Activated naive CD4-positive, alpha-beta T cell treated with anti-CD3 and anti-CD28 coated beads, Interleukin-2, amount 50 U/mL, for 24 hours (primary cell): Measurements from ENCODE around the gene RNF220.
"Not testable (repeated sequence)": the region's sequence is repeated elsewhere in the genome, so short reads cannot be mapped to it uniquely, and the experiment has no call there.

Experiments
- H3K27ac Mint-ChIP-seq: one replicate; pipeline ENCODE4 v1.8.0; 2021; ENCODE audit warnings: mild to moderate bottlenecking, mixed read lengths
- H3K27me3 Mint-ChIP-seq: one replicate; pipeline ENCODE4 v1.8.0; 2021; ENCODE audit warnings: mixed read lengths
- H3K36me3 Mint-ChIP-seq: one replicate; pipeline ENCODE4 v1.8.0; 2021; ENCODE audit warnings: mixed read lengths
- H3K4me1 Mint-ChIP-seq: one replicate; pipeline ENCODE4 v1.8.0; 2021; ENCODE audit warnings: mixed read lengths
- H3K4me3 Mint-ChIP-seq: one replicate; pipeline ENCODE4 v1.8.0; 2021; ENCODE audit warnings: mild to moderate bottlenecking, mixed read lengths
- H3K9me3 Mint-ChIP-seq: one replicate; pipeline ENCODE4 v1.8.0; 2021; ENCODE audit warnings: mixed read lengths

RNF220 gene

GRCh38 chr1:44557778-44558177, 152.7 kb downstream of the RNF220 start:
- H3K4me1 Mint-ChIP-seq: no peaks in the 10 kb centered on the region
- H3K27ac Mint-ChIP-seq: no peak overlapping the region

GRCh38 chr1:44558883-44559282, 153.8 kb downstream of the RNF220 start:
- no peaks in the 10 kb centered on the region for H3K27me3 Mint-ChIP-seq
- no peaks in the 10 kb centered on the region for H3K9me3 Mint-ChIP-seq
- H3K36me3 Mint-ChIP-seq: no peaks in the 10 kb centered on the region
- H3K4me3 Mint-ChIP-seq: no peak overlapping the region
- H3K4me1 Mint-ChIP-seq: no peaks in the 10 kb centered on the region
- H3K27ac Mint-ChIP-seq: no peak overlapping the region

More at GRCh38 chr1:44557778-44558177, 152.7 kb downstream of the RNF220 start:
- Mint-ChIP-seq H3K9me3 (no peaks in the 10 kb centered on the region), H3K36me3 (no peaks in the 10 kb centered on the region), H3K27me3 (peaks cover 1% of the 10 kb centered on the region), H3K4me3 (no peak overlapping the region)

- no peaks in the 10 kb centered on the region for H3K4me1 Mint-ChIP-seq
- H3K27me3 Mint-ChIP-seq: no peaks in the 10 kb centered on the region
- H3K4me3 Mint-ChIP-seq: no peak overlapping the region
- no peaks in the 10 kb centered on the region for H3K36me3 Mint-ChIP-seq
- H3K9me3 Mint-ChIP-seq: no peaks in the 10 kb centered on the region
- no peak overlapping the region for H3K27ac Mint-ChIP-seq
Observed at GRCh38 chr1:44559330-44559729, 154.3 kb downstream of the RNF220 start.

- Mint-ChIP-seq H3K27ac (no peak overlapping the region), H3K36me3 (no peaks in the 10 kb centered on the region), H3K9me3 (no peaks in the 10 kb centered on the region)
Observed at GRCh38 chr1:44559913-44560312, 154.9 kb downstream of the RNF220 start.

GRCh38 chr1:44560696-44561095, 155.6 kb downstream of the RNF220 start:
- H3K4me3 Mint-ChIP-seq: not testable (repeated sequence)

More at GRCh38 chr1:44559913-44560312, 154.9 kb downstream of the RNF220 start:
- Mint-ChIP-seq H3K4me3 (no peak overlapping the region), H3K27me3 (no peaks in the 10 kb centered on the region), H3K4me1 (no peaks in the 10 kb centered on the region)

GRCh38 chr1:44565259-44565750, 160.2 kb downstream of the RNF220 start:
- Mint-ChIP-seq H3K36me3 (no peaks in the 10 kb centered on the region), H3K9me3 (no peaks in the 10 kb centered on the region), H3K4me3 (no peak overlapping the region), H3K27me3 (no peaks in the 10 kb centered on the region), H3K4me1 (no peaks in the 10 kb centered on the region), H3K27ac (no peak overlapping the region)

More at GRCh38 chr1:44560696-44561095, 155.6 kb downstream of the RNF220 start:
- H3K36me3 Mint-ChIP-seq, H3K27ac Mint-ChIP-seq, H3K4me1 Mint-ChIP-seq, H3K9me3 Mint-ChIP-seq, H3K27me3 Mint-ChIP-seq: not testable (repeated sequence)

GRCh38 chr1:44565833-44566232, 160.8 kb downstream of the RNF220 start:
- Mint-ChIP-seq H3K9me3 (no peaks in the 10 kb centered on the region), H3K4me1 (no peaks in the 10 kb centered on the region), H3K27me3 (no peaks in the 10 kb centered on the region), H3K36me3 (no peaks in the 10 kb centered on the region), H3K27ac (no peak overlapping the region), H3K4me3 (no peak overlapping the region)

- H3K4me1 Mint-ChIP-seq: no peaks in the 10 kb centered on the region
- no peaks in the 10 kb centered on the region for H3K27me3 Mint-ChIP-seq
- no peak overlapping the region for H3K4me3 Mint-ChIP-seq
- no peaks in the 10 kb centered on the region for H3K36me3 Mint-ChIP-seq
- H3K27ac Mint-ChIP-seq: no peak overlapping the region
- no peaks in the 10 kb centered on the region for H3K9me3 Mint-ChIP-seq
Observed at GRCh38 chr1:44566281-44567046, 161.4 kb downstream of the RNF220 start.

GRCh38 chr1:44568128-44568900, 163.3 kb downstream of the RNF220 start:
- no peaks in the 10 kb centered on the region for H3K4me1 Mint-ChIP-seq
- H3K27me3 Mint-ChIP-seq: no peaks in the 10 kb centered on the region
- no peak overlapping the region for H3K4me3 Mint-ChIP-seq
- no peak overlapping the region for H3K27ac Mint-ChIP-seq
- H3K36me3 Mint-ChIP-seq: no peaks in the 10 kb centered on the region
- no peaks in the 10 kb centered on the region for H3K9me3 Mint-ChIP-seq

- H3K9me3 Mint-ChIP-seq: no peaks in the 10 kb centered on the region
- H3K36me3 Mint-ChIP-seq: no peaks in the 10 kb centered on the region
- peaks cover 2% of the 10 kb centered on the region for H3K27me3 Mint-ChIP-seq
- no peak overlapping the region for H3K4me3 Mint-ChIP-seq
- H3K4me1 Mint-ChIP-seq: no peaks in the 10 kb centered on the region
- H3K27ac Mint-ChIP-seq: no peak overlapping the region
Observed at GRCh38 chr1:44569491-44569890, 164.4 kb downstream of the RNF220 start.

- H3K9me3 Mint-ChIP-seq: no peaks in the 10 kb centered on the region
- H3K36me3 Mint-ChIP-seq: no peaks in the 10 kb centered on the region
- H3K27me3 Mint-ChIP-seq: peaks cover 8% of the 10 kb centered on the region
- no peaks in the 10 kb centered on the region for H3K4me1 Mint-ChIP-seq
- H3K27ac Mint-ChIP-seq: no peak overlapping the region
- H3K4me3 Mint-ChIP-seq: no peak overlapping the region
Observed at GRCh38 chr1:44571712-44572571, 166.9 kb downstream of the RNF220 start.

- Mint-ChIP-seq H3K4me1 (no peaks in the 10 kb centered on the region), H3K27ac (no peak overlapping the region), H3K27me3 (peaks cover 8% of the 10 kb centered on the region), H3K36me3 (no peaks in the 10 kb centered on the region), H3K9me3 (no peaks in the 10 kb centered on the region), H3K4me3 (no peak overlapping the region)
Observed at GRCh38 chr1:44572572-44572879, 167.5 kb downstream of the RNF220 start.

GRCh38 chr1:44575396-44575795, 170.3 kb downstream of the RNF220 start:
- Mint-ChIP-seq H3K4me1 (no peaks in the 10 kb centered on the region), H3K9me3 (no peaks in the 10 kb centered on the region), H3K27me3 (peaks cover 8% of the 10 kb centered on the region), H3K36me3 (no peaks in the 10 kb centered on the region), H3K27ac (no peak overlapping the region), H3K4me3 (no peak overlapping the region)

GRCh38 chr1:44576456-44577150, 171.5 kb downstream of the RNF220 start:
- no peaks in the 10 kb centered on the region for H3K36me3 Mint-ChIP-seq
- peaks cover 8% of the 10 kb centered on the region for H3K27me3 Mint-ChIP-seq
- no peaks in the 10 kb centered on the region for H3K4me1 Mint-ChIP-seq

GRCh38 chr1:44581205-44581604, 176.2 kb downstream of the RNF220 start:
- Mint-ChIP-seq H3K36me3 (no peaks in the 10 kb centered on the region), H3K4me1 (no peaks in the 10 kb centered on the region), H3K9me3 (no peaks in the 10 kb centered on the region), H3K27ac (no peak overlapping the region), H3K4me3 (no peak overlapping the region), H3K27me3 (peaks cover 3% of the 10 kb centered on the region)

More at GRCh38 chr1:44576456-44577150, 171.5 kb downstream of the RNF220 start:
- Mint-ChIP-seq H3K4me3 (no peak overlapping the region), H3K9me3 (no peaks in the 10 kb centered on the region), H3K27ac (no peak overlapping the region)
